Measurements from ENCODE around the gene SASH1.
"Not testable (repeated sequence)": the region's sequence is repeated elsewhere in the genome, so short reads cannot be mapped to it uniquely, and the experiment has no call there.

Gene SASH1

DNA sequence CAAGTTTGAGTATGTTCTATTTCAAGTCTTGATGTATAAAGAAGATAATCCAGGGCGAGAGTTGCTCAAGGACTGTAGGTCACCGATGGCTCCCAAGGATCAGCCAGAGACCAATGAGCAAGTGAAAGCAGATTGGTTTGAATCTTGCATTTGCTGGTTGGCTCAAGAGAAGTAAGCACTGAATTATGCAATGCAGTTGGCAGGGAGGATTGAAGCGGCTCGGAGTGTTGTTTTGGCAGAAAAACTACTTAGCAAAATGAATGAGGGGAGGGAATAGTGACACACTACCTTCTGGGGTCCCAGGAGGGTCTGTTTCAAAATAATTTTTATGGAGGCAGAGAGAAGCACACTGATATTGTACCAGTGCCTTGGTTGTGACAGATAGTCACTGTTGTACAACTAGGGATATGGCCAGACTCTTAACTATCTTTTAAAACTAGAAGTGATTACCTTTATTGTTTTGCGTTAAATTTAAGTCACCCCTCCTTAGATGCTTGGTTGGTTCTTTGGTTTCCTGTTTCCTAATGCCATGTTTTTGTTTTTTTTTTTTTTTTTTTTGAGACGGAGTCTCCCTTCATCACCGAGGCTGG, 15.7 kb downstream of the SASH1 start:
- no peak for DNase-seq
- intact Hi-C loops (cut with DNase I), result no loop called here

DNA sequence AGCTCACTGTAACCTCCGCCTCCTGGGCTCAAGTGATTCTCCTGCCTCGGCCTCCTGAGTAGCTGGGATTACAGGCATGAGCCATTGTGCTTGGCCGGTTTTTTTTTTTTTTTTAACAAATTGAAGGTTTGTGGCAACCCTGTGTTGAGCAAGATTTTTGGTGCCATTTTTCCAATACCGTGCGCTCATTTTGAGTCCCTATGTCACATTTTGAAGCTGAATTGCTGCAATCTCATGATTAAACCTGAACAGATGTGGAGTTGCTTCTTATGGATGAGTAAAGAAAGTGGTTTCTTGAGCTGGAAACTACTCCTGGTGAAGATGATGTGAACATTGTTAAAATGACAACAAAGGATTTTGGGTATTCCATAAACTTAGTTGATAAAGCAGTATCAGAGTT, 16.6 kb downstream of the SASH1 start:
- intact Hi-C loops (cut with DNase I), result no loop called here
- no peak for DNase-seq

DNA sequence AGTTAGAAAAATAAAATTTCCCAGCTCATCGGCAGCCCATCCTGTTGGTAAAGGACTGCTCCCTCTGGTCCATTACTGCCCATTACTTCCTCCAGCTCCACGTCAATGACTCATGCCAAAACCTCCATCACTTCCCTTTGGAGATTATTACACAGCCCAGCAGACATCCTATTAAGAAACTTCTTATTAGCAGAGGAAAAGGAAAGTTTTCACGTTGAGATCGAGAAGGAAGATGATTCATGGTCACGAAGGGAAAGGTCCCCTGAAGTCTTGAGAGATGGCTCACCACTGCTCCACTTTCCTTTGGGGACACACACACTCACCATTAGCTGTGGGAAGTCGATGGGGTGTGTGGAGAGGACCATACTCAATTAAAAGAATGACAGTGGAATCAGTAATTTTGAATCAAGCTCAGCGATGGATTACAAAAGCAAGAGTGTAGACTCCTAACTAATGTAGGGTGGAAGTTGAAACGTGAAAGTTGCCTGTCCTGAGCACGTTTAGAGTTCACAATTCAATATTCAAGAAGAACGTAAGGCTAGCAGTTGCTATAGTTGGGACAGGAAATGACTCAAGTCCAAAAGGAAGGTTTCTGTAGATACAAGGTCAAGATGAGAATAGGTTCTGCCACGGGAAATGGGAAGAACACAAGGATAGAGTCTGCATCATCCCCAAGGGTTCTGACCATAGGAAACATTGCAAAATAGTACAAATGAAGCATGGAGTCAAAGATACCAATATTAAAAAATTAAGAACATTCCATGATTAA, 21.6 kb downstream of the SASH1 start:
- intact Hi-C loops (cut with DNase I), result no loop called here
- no peak for DNase-seq

- no peak for DNase-seq
- intact Hi-C loops (cut with DNase I), result no loop called here
Observed at GRCh38 chr6:148365041-148365440, 22.4 kb downstream of the SASH1 start.

DNA sequence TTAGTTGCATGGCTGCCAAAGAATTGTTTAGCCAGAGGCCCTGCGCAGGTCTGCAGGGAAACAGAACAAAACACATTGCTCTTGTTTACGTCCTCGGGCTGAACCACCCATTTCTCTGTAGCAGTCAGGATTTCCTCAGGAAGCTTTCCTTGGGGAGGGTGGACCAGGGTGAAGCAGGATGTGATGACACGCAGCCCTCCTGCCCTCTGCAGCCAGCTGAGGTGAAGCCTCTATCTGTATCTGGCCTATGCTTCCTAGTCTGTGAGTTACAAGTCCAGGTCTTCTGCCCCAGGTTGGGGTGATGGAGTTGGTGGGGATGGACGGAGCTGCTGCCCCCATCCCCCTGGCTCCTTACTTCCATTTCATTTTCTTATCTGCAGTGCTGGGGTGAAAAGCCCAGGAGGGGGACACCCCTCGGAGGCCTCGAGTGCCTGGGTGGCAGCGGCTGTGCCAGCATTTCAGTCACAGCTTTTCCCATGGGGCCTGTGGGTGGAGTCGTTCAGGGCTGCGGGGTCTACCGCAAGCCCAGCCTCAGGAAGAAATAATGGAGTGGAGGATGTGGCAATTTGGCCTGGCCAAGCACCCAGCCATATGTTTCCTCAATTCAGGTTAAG, 24.9 kb downstream of the SASH1 start:
- DNase-seq, result no peak
- intact Hi-C loops (cut with DNase I), result no loop called here

- intact Hi-C loops (cut with DNase I), result no loop called here
- DNase-seq, result no peak
Observed at GRCh38 chr6:148370176-148370575, 27.5 kb downstream of the SASH1 start.

- no peak for DNase-seq
- intact Hi-C loops (cut with DNase I), result no loop called here
Observed at GRCh38 chr6:148374040-148374774, 31.6 kb downstream of the SASH1 start.

- intact Hi-C loops (cut with DNase I), result no loop called here
- no peak for DNase-seq
Observed at GRCh38 chr6:148375401-148375800, 32.8 kb downstream of the SASH1 start.

GRCh38 chr6:148379481-148379880, 36.8 kb downstream of the SASH1 start:
- DNase-seq, result no peak
- intact Hi-C loops (cut with DNase I), result no loop called here

DNA sequence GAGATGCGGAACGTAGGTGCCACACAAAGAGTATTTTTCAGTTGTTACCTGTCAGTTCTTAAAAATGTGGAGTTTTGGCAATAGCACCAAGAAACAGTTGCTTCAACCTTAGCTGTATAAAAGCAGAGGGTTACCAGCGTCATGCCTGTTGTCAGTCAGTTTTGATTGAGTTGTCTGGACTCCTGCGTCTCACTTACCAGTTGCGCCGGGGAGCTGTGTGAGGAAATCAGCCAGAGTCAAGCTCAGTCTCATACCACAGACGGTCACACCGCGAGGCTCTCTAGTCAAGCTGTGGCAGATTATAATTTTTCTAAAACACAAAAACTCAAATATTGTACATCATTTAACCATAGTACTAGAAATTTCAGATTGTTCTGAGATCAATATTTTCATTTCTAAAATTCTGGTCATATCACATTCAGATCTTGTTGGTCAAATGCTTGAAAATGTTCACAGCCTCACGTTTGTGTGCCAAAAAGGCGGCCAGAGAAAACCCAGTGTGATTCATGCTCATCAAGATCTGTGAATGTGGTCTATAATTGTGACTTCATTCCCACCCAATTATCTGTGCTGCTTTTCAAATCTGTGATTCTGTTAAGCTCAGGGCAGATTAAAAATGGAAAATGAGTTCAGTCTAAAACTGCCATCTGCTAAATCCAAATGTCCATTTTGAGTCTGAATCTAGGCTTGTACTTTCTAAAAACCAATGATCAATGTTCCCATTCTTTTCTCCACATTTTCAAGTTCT, 37.5 kb downstream of the SASH1 start:
- peak in 1 of 10 donors; percentile 15 for DNase-seq
- intact Hi-C loops (cut with DNase I), result no loop called here

GRCh38 chr6:148382051-148382450, 39.4 kb downstream of the SASH1 start:
- intact Hi-C loops (cut with DNase I); DNase-seq: not testable (repeated sequence)

GRCh38 chr6:148382861-148383260, 40.2 kb downstream of the SASH1 start:
- no peak for DNase-seq
- intact Hi-C loops (cut with DNase I), result no loop called here

- DNase-seq, result no peak
- intact Hi-C loops (cut with DNase I), result no loop called here
Observed at GRCh38 chr6:148383658-148384368, 41.2 kb downstream of the SASH1 start.

DNA sequence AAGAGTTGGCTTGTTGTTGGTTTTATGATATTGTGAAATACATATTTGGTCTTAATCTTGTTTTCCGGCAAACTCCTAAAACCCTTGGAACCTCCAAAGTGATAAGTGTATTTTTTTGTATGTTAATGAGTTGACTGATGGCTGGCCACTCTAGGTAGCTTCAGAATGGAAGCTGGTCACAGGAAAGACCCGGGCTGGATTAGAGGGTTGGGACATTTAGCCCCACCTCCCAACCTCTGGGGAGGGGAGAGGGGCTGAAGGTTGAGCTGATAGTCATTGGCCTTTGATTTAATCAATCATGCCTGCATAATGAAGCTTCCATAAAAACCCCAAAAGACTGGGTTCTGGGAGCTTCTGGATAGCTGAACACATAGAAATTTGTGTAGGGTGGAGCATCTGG, 42.7 kb downstream of the SASH1 start:
- intact Hi-C loops (cut with DNase I), result no loop called here
- no peak for DNase-seq

DNA sequence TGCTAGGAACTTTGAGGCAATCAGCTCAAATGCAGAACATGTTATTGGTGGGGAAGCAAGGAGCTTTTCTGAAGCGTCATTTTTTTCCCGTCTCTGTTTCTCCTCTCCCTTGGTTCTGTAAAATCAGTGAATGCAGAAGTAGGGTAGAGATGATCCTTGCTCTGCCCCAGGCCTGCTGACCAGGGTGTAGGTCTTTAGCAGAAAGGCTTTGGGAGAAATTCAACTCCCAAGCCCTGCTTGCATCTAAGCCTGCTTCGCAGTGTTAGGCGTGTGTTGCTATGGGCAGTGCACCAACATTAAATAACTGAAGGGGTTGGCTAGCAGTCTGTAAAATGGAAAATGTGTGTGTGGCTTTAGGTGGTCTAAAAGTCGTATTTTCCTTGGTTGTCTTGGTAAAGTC, 45.9 kb downstream of the SASH1 start:
- no peak for DNase-seq
- intact Hi-C loops (cut with DNase I), result no loop called here

- intact Hi-C loops (cut with DNase I), result no loop called here
- DNase-seq, result no peak
Observed at GRCh38 chr6:148389086-148389485, 46.4 kb downstream of the SASH1 start.

GRCh38 chr6:148389917-148390316, 47.3 kb downstream of the SASH1 start:
- intact Hi-C loops (cut with DNase I), result no loop called here
- no peak for DNase-seq

GRCh38 chr6:148392127-148392526, 49.5 kb downstream of the SASH1 start:
- intact Hi-C loops (cut with DNase I), result not testable (repeated sequence)

GRCh38 chr6:148392671-148393070, 50.0 kb downstream of the SASH1 start:
- intact Hi-C loops (cut with DNase I), result no loop called here
- DNase-seq, result no peak

More at GRCh38 chr6:148392127-148392526, 49.5 kb downstream of the SASH1 start:
- DNase-seq, result not testable (repeated sequence)

DNA sequence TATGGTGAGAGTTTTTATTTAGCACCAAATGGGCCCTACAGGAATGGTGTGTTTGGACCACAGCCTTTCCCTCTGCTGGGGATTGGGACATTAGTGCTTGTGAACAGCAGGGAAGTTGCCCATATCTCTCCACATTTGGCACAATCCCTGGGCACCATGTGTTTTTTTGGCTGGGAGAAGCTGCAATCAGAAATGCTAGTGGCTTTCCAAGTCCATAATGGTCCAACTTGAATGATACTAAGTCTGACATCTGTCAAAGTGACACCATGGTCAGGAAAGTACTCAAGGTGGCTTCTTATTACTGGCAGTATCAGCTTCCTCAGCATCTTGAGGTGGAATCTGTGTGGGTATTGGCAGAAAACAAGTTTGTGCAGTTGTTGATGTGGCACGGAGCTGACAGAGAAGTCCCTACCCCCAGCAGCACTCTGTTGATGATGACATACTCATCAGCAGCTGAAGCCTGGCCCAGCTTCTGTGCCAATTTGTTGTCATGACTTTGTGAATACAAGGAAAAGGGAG, 53.0 kb downstream of the SASH1 start:
- DNase-seq, result peak in 5 of 10 donors; percentile 35 to 87 (median 49)
- intact Hi-C loops (cut with DNase I), result no loop called here

Data from posterior cingulate gyrus (tissue), 11 donors.